ENCODE data around the gene VWA5A. TPM values are rescaled to one million over a fixed set of nuclear protein-coding genes. Genes with fewer than 3 reads are reported as not detected.
"Not testable (repeated sequence)": the region's sequence is repeated elsewhere in the genome, so short reads cannot be mapped to it uniquely, and the experiment has no call there.

The VWA5A gene
- total RNA-seq, 4 donors from 2014 or later = 13.3 to 22.2 (median 15.0) TPM

DNA sequence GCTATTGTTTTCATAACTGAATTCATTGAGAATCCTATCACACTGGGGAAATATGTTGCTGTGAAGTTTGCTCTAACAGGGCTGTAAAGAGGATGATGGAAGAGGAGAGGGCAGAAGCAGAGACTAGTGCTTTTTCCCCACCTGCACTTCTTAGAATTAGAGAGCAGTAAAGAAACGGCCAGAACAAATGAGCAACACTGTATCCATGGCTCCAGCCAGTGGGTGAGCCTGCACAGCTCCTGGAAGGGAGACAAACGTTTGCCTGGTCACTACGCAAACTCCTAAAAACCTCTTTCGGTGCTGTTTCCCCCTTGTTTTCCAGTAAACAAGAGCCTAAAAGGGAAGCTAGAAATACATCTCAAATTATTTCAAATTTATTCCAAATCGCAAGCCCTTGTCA lies 45.7 kb downstream of the VWA5A start:
- DNase-seq (ENCODE audit: extremely low spot score) = no peak
- no peaks in the 10 kb centered on the region for H3K27me3 ChIP-seq
- TF ChIP-seq EP300 (IDR thresholded peaks at IDR 0.05) (no peak), POLR2A (IDR thresholded peaks at IDR 0.05; ENCODE audit: low read depth) (no peak), POLR2AphosphoS5 (IDR thresholded peaks at IDR 0.05) (no peak)
- TF ChIP-seq, protein P1, sequence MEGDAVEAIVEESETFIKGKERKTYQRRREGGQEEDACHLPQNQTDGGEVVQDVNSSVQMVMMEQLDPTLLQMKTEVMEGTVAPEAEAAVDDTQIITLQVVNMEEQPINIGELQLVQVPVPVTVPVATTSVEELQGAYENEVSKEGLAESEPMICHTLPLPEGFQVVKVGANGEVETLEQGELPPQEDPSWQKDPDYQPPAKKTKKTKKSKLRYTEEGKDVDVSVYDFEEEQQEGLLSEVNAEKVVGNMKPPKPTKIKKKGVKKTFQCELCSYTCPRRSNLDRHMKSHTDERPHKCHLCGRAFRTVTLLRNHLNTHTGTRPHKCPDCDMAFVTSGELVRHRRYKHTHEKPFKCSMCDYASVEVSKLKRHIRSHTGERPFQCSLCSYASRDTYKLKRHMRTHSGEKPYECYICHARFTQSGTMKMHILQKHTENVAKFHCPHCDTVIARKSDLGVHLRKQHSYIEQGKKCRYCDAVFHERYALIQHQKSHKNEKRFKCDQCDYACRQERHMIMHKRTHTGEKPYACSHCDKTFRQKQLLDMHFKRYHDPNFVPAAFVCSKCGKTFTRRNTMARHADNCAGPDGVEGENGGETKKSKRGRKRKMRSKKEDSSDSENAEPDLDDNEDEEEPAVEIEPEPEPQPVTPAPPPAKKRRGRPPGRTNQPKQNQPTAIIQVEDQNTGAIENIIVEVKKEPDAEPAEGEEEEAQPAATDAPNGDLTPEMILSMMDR (IDR thresholded peaks at IDR 0.05) = no peak
- H3K4me3 ChIP-seq = no peak overlapping the region
- intact Hi-C loops (cut with DNase I) = no loop called here
- H3K36me3 ChIP-seq = no peaks in the 10 kb centered on the region
- no peak overlapping the region for H3K27ac ChIP-seq (replicated peaks in 1 of 4)
- H3K9me3 ChIP-seq = no peaks in the 10 kb centered on the region
- WGBS = 81% methylated on average over 5 of the region's 5 CpGs
- no peaks in the 10 kb centered on the region for H3K4me1 ChIP-seq

DNA sequence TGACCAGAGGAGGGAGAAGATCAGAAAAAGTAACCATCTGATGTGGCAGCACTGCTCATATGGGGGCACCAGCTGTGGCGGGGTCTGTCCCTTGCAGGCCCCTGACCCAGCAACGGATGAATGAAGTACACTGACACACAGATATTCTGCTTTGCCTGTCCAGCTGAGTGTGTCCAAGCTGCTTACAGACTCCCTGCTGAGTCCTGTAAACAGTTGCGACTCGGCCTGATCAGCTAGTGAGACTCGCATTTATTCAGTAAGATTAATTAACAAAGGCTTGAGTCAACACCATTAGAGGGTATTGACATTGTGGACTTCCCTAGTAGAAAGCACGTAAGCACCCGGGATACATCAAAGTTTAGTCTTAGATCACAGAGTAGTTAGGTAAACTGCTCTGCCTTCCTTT lies 52.6 kb downstream of the VWA5A start:
- TF ChIP-seq POLR2A (IDR thresholded peaks at IDR 0.05; ENCODE audit: low read depth) (no peak), EP300 (IDR thresholded peaks at IDR 0.05) (no peak), POLR2AphosphoS5 (IDR thresholded peaks at IDR 0.05) (no peak)
- TF ChIP-seq, protein P1 (IDR thresholded peaks at IDR 0.05) = no peak
- no peak overlapping the region for H3K4me3 ChIP-seq
- intact Hi-C loops (cut with DNase I) = no loop called here
- H3K27me3 ChIP-seq = no peaks in the 10 kb centered on the region
- no peaks in the 10 kb centered on the region for H3K4me1 ChIP-seq
- H3K36me3 ChIP-seq = no peaks in the 10 kb centered on the region
- H3K27ac ChIP-seq (replicated peaks in 1 of 4) = no peak overlapping the region
- no peaks in the 10 kb centered on the region for H3K9me3 ChIP-seq
- 59% methylated on average over 6 of the region's 7 CpGs for WGBS
- DNase-seq (ENCODE audit: extremely low spot score) = no peak

DNA sequence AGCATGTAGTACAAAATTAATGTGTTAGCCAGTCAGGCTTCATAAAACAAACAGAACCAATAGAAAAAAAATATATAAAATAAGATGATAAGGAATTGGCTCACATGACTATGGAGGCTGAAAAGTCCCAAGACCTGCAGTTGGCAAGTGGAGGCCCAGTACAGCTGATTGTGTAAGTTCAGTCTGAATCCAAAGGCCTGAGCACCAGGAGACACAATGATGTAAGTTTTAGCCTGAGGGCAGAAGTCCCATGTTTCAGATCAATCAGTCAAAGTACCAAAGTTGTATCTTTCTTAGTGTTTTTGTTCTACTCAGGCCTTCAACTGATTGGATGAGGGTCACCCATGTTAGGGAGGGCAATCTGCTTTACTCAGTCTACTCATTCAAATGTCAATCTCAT lies 53.5 kb downstream of the VWA5A start:
- intact Hi-C loops (cut with DNase I) = no loop called here
- Histone ChIP-seq H3K4me3 (no peak overlapping the region), H3K9me3 (no peaks in the 10 kb centered on the region), H3K4me1 (no peaks in the 10 kb centered on the region), H3K27ac (replicated peaks in 1 of 4) (no peak overlapping the region), H3K27me3 (no peaks in the 10 kb centered on the region), H3K36me3 (no peaks in the 10 kb centered on the region)
- TF ChIP-seq, protein P1 (IDR thresholded peaks at IDR 0.05) = no peak
- TF ChIP-seq EP300 (IDR thresholded peaks at IDR 0.05) = no peak
- TF ChIP-seq POLR2A (IDR thresholded peaks at IDR 0.05; ENCODE audit: low read depth) = no peak
- TF ChIP-seq POLR2AphosphoS5 (IDR thresholded peaks at IDR 0.05) = no peak
- no peak for DNase-seq (ENCODE audit: extremely low spot score)

DNA sequence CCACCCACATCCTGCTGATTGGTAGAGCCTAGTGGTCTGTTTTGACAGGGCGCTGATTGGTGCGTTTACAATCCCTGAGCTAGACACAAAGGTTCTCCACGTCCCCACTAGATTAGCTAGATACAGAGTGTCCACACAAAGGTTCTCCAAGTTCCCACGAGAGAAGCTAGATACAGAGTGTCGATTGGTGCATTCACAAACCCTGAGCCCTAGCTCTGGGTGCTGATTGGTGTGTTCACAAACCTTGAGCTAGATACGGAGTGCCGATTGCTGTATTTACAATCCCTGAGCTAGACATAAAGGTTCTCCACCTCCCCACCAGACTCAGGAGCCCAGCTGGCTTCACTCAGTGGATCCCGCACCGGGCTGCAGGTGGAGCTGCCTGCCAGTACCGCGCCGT lies 55.1 kb downstream of the VWA5A start:
- 86% methylated on average over 6 of the region's 12 CpGs for WGBS
- H3K27me3 ChIP-seq; H3K4me3 ChIP-seq; DNase-seq (ENCODE audit: extremely low spot score); H3K9me3 ChIP-seq; intact Hi-C loops (cut with DNase I); H3K36me3 ChIP-seq; H3K27ac ChIP-seq (replicated peaks in 1 of 4); H3K4me1 ChIP-seq: not testable (repeated sequence)

DNA sequence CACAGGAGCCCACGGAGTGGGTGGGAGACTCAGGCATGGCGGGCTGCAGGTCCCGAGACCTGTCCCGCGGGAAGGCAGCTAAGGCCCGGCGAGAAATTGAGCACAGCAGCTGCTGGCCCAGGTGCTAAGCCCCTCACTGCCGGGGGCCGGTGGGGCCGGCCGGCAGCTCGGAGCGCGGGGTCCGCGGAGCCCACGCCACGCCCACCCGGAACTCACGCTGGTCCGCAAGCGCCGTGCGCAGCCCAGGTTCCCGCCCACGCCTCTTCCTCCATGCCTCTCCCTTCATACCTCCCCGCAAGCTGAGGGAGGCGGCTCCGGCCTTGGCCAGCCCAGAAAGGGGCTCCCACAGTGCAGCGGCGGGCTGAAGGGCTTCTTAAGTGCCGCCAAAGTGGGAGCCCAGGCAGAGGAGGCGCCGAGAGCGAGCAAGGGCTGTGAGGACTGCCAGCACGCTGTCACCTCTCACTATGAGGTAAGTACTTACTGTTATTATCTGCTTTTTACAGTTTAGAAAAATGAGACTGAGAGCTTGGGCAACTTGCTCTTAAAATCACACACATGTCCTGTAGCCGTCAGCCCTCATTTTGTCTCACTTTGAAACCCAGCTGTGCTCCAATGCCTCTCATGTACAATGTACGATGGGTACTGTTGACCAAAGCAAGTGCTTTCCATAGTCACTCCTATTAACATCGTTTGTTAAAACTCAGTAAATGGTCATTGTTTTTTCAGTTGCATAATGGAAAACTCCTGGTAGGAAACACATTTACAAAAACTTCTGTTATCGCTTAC lies 55.7 kb downstream of the VWA5A start:
- TF ChIP-seq POLR2A (IDR thresholded peaks at IDR 0.05; ENCODE audit: low read depth) = no peak
- no peak for TF ChIP-seq EP300 (IDR thresholded peaks at IDR 0.05)
- TF ChIP-seq POLR2AphosphoS5 (IDR thresholded peaks at IDR 0.05) = no peak
- TF ChIP-seq, protein P1 (IDR thresholded peaks at IDR 0.05) = no peak
- DNase-seq (ENCODE audit: extremely low spot score) = no peak
- 93% methylated on average over 33 of the region's 40 CpGs for WGBS

More for the DNA sequence above, 55.7 kb downstream of the VWA5A start:
- Histone ChIP-seq H3K9me3 (no peaks in the 10 kb centered on the region), H3K36me3 (no peaks in the 10 kb centered on the region), H3K27ac (replicated peaks in 1 of 4) (no peak overlapping the region), H3K27me3 (no peaks in the 10 kb centered on the region), H3K4me3 (no peak overlapping the region), H3K4me1 (no peaks in the 10 kb centered on the region)
- intact Hi-C loops (cut with DNase I) = no loop called here
